ENCODE measurements around the gene SC5D. TPM values are rescaled to one million over a fixed set of nuclear protein-coding genes. Genes with fewer than 3 reads are reported as not detected.

Gene SC5D
- total RNA-seq, 2 donors from 2014 or later = 61.6 to 86.6 TPM

- WGBS = 42% methylated on average over 7 of the region's 7 CpGs
- Histone ChIP-seq H3K4me3 (no peak overlapping the region), H3K27me3 (replicated peaks; ENCODE audit: insufficient read depth) (no peaks in the 10 kb centered on the region), H3K27ac (no peak overlapping the region), H3K9me3 (no peaks in the 10 kb centered on the region), H3K36me3 (no peaks in the 10 kb centered on the region), H3K4me1 (replicated peaks) (no peaks in the 10 kb centered on the region)
- intact Hi-C loops (cut with DNase I) = loop anchor here (2.0 to 10.0 kb wide), 2 partner anchors 133 to 213 kb away; partner anchors contain the start of genes SORL1 and SORL1-AS1
- peak; percentile 37 for DNase-seq (ENCODE audit: low spot score)
- TF ChIP-seq, protein P1, sequence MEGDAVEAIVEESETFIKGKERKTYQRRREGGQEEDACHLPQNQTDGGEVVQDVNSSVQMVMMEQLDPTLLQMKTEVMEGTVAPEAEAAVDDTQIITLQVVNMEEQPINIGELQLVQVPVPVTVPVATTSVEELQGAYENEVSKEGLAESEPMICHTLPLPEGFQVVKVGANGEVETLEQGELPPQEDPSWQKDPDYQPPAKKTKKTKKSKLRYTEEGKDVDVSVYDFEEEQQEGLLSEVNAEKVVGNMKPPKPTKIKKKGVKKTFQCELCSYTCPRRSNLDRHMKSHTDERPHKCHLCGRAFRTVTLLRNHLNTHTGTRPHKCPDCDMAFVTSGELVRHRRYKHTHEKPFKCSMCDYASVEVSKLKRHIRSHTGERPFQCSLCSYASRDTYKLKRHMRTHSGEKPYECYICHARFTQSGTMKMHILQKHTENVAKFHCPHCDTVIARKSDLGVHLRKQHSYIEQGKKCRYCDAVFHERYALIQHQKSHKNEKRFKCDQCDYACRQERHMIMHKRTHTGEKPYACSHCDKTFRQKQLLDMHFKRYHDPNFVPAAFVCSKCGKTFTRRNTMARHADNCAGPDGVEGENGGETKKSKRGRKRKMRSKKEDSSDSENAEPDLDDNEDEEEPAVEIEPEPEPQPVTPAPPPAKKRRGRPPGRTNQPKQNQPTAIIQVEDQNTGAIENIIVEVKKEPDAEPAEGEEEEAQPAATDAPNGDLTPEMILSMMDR (IDR thresholded peaks at IDR 0.05) = peak in 3 of 4 experiments; percentile 44 to 74 (median 64)
- TF ChIP-seq POLR2AphosphoS5 (IDR thresholded peaks at IDR 0.05) (no peak), POLR2A (IDR thresholded peaks at IDR 0.05) (no peak)
Measured at GRCh38 chr11:121321614-121322243, 29.2 kb downstream of the SC5D start.

- no peak for TF ChIP-seq POLR2AphosphoS5 (IDR thresholded peaks at IDR 0.05)
- TF ChIP-seq, protein P1 (IDR thresholded peaks at IDR 0.05) = no peak
- no peak for TF ChIP-seq POLR2A (IDR thresholded peaks at IDR 0.05)
- H3K27me3 ChIP-seq (replicated peaks; ENCODE audit: insufficient read depth) = no peaks in the 10 kb centered on the region
- H3K4me3 ChIP-seq = no peak overlapping the region
- intact Hi-C loops (cut with DNase I) = loop anchor here (10.0 kb wide), 1 partner anchor 132 kb away; the partner anchor contains the start of genes SORL1 and SORL1-AS1
- DNase-seq (ENCODE audit: low spot score) = no peak
- H3K9me3 ChIP-seq = no peaks in the 10 kb centered on the region
- H3K4me1 ChIP-seq (replicated peaks) = no peaks in the 10 kb centered on the region
- H3K27ac ChIP-seq = no peak overlapping the region
- 77% methylated on average over 6 of the region's 6 CpGs for WGBS
- H3K36me3 ChIP-seq = no peaks in the 10 kb centered on the region
Measured at GRCh38 chr11:121323046-121323607, 30.6 kb downstream of the SC5D start.

GRCh38 chr11:121326230-121326629 is 33.7 kb downstream of the SC5D start:
- Histone ChIP-seq H3K4me3 (no peak overlapping the region), H3K36me3 (no peaks in the 10 kb centered on the region), H3K4me1 (replicated peaks) (no peaks in the 10 kb centered on the region), H3K27me3 (replicated peaks; ENCODE audit: insufficient read depth) (no peaks in the 10 kb centered on the region), H3K9me3 (no peaks in the 10 kb centered on the region), H3K27ac (no peak overlapping the region)
- DNase-seq (ENCODE audit: low spot score) = no peak
- no peak for TF ChIP-seq POLR2AphosphoS5 (IDR thresholded peaks at IDR 0.05)
- TF ChIP-seq, protein P1 (IDR thresholded peaks at IDR 0.05) = no peak
- TF ChIP-seq POLR2A (IDR thresholded peaks at IDR 0.05) = no peak
- WGBS = 62% methylated on average over 4 of the region's 4 CpGs
- intact Hi-C loops (cut with DNase I) = loop anchor here (10.0 kb wide), 1 partner anchor 129 kb away; the partner anchor contains the start of genes SORL1 and SORL1-AS1

GRCh38 chr11:121327553-121327952 is 35.0 kb downstream of the SC5D start:
- no peaks in the 10 kb centered on the region for H3K27me3 ChIP-seq (replicated peaks; ENCODE audit: insufficient read depth)
- TF ChIP-seq POLR2A (IDR thresholded peaks at IDR 0.05) = no peak
- no peak overlapping the region for H3K27ac ChIP-seq
- no peak overlapping the region for H3K4me3 ChIP-seq
- H3K9me3 ChIP-seq = no peaks in the 10 kb centered on the region
- DNase-seq (ENCODE audit: low spot score) = no peak
- H3K4me1 ChIP-seq (replicated peaks) = no peaks in the 10 kb centered on the region
- WGBS = 50% methylated on average over 1 of the region's 1 CpG
- intact Hi-C loops (cut with DNase I) = loop anchor here (10.0 kb wide), 1 partner anchor 127 kb away; the partner anchor contains the start of genes SORL1 and SORL1-AS1
- H3K36me3 ChIP-seq = no peaks in the 10 kb centered on the region

- 88% methylated on average over 16 of the region's 16 CpGs for WGBS
- no peaks in the 10 kb centered on the region for H3K9me3 ChIP-seq
- intact Hi-C loops (cut with DNase I) = loop anchor here (10.0 kb wide), 1 partner anchor 126 kb away; the partner anchor contains the start of genes SORL1 and SORL1-AS1
- H3K4me3 ChIP-seq = no peak overlapping the region
- H3K27me3 ChIP-seq (replicated peaks; ENCODE audit: insufficient read depth) = no peaks in the 10 kb centered on the region
- H3K27ac ChIP-seq = no peak overlapping the region
- no peaks in the 10 kb centered on the region for H3K36me3 ChIP-seq
- TF ChIP-seq POLR2A (IDR thresholded peaks at IDR 0.05) = no peak
- TF ChIP-seq POLR2AphosphoS5 (IDR thresholded peaks at IDR 0.05) = no peak
- TF ChIP-seq, protein P1 (IDR thresholded peaks at IDR 0.05) = no peak
- DNase-seq (ENCODE audit: low spot score) = no peak
- no peaks in the 10 kb centered on the region for H3K4me1 ChIP-seq (replicated peaks)
Measured at GRCh38 chr11:121328176-121328966, 35.8 kb downstream of the SC5D start.
